Measurements from ENCODE around the gene PDE4D. TPM values are rescaled to one million over a fixed set of nuclear protein-coding genes. Genes with fewer than 3 reads are reported as not detected.

The PDE4D gene
- total RNA-seq, 1 experiment from 2014 or later: 6.5 TPM

DNA sequence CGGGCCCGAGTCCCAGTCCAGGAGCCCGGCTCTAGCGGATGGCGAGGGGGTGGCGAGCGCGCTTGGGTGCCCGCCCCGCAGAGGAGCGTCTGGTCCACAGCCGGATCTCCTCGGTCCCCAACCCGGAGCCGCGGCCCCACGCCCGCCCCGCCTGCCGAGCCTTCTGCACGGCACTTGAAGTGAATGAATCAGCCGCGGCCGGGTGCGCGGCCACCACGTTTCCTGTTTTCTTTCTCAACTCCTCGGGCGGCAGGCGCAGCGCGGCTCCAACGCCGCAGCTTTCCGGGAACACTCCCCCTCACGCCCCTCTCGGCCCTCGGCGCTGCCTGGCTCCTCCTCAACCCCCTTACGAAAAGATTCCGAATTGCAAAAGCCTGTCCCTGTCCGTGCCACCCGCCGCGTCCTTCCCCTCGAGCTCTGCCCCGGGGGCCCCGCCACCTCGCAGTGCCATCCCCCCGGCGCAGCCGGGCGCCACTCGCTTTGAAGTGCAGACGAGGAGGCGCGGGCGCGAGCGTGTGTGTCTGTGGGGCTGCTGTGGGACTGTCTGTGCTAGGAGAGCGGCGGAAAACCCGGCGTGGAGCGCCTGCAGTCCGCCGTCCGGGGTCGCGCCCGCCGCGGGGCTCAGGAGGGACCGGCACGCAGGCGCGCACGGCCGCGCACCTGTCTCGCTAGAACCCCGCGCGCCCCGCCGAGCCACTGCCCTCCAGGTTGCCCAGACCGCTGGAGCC is 854.1 kb downstream of the PDE4D start:
- intact Hi-C loops (cut with micrococcal nuclease; ENCODE audit: unreplicated experiment): loop anchor here (2.0 kb wide), 1 partner anchor 87 kb away; no protein-coding TSS in a partner anchor
- POLR2A ChIA-PET (ENCODE audit: low non-redundant PET): no interaction called here
- peak overlapping the region; percentile 65 for H3K27ac ChIP-seq (ENCODE audit: low read depth, low read length, poor library complexity, severe bottlenecking)

DNA sequence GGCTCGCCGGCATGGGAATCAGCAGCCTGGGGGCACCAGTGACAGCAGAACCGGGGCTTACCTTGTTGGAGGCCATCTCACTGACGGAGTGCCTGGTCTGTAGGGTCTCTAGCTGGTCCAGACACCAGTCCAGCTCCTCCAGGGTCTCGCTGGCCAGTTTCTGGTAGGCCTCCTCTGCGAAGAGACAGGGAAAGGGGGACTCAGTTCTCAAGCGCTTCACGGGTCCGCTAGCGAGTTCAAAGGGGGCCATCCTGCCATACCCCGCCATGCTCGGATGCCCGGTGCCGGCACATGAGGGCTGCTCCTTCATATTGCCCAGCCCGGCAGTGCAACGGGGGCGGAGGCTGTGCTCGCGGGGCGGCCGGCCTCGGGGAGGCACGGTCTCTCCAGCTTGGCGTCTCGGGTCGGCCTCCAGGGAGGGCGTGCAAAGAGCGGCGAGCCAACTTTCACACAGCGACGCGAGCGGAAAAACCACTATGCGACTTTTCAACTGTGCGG is 854.7 kb downstream of the PDE4D start:
- CTCF ChIA-PET: no interaction called here

More for the DNA sequence above, 854.1 kb downstream of the PDE4D start:
- Histone ChIP-seq H3K4me1 (ENCODE audit: insufficient read depth, low read length, poor library complexity, severe bottlenecking) (peaks cover 39% of the 10 kb centered on the region), H3K36me3 (ENCODE audit: insufficient read depth, low read length, poor library complexity, severe bottlenecking) (no peaks in the 10 kb centered on the region), H3K27me3 (replicated peaks; ENCODE audit: insufficient read depth, low read depth, low read length, poor library complexity) (no peaks in the 10 kb centered on the region), H3K9me3 (ENCODE audit: low read depth, low read length, poor library complexity, severe bottlenecking) (no peaks in the 10 kb centered on the region), H3K4me3 (ENCODE audit: low read depth, low read length, poor library complexity, severe bottlenecking) (peak overlapping the region; percentile 72)
- no peak for TF ChIP-seq EZH2 (IDR thresholded peaks at IDR 0.05; ENCODE audit: borderline replicate concordance, low read depth, low read length, poor library complexity, severe bottlenecking)
- TF ChIP-seq, protein P1, sequence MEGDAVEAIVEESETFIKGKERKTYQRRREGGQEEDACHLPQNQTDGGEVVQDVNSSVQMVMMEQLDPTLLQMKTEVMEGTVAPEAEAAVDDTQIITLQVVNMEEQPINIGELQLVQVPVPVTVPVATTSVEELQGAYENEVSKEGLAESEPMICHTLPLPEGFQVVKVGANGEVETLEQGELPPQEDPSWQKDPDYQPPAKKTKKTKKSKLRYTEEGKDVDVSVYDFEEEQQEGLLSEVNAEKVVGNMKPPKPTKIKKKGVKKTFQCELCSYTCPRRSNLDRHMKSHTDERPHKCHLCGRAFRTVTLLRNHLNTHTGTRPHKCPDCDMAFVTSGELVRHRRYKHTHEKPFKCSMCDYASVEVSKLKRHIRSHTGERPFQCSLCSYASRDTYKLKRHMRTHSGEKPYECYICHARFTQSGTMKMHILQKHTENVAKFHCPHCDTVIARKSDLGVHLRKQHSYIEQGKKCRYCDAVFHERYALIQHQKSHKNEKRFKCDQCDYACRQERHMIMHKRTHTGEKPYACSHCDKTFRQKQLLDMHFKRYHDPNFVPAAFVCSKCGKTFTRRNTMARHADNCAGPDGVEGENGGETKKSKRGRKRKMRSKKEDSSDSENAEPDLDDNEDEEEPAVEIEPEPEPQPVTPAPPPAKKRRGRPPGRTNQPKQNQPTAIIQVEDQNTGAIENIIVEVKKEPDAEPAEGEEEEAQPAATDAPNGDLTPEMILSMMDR (conservative IDR thresholded peaks at IDR 0.05; ENCODE audit: low read depth, low read length): no peak
- CTCF ChIA-PET: no interaction called here
- DNase-seq (ENCODE audit: low spot score): peak; percentile 83
- no TSS peak for BruUV-seq (replicated peaks)

DNA sequence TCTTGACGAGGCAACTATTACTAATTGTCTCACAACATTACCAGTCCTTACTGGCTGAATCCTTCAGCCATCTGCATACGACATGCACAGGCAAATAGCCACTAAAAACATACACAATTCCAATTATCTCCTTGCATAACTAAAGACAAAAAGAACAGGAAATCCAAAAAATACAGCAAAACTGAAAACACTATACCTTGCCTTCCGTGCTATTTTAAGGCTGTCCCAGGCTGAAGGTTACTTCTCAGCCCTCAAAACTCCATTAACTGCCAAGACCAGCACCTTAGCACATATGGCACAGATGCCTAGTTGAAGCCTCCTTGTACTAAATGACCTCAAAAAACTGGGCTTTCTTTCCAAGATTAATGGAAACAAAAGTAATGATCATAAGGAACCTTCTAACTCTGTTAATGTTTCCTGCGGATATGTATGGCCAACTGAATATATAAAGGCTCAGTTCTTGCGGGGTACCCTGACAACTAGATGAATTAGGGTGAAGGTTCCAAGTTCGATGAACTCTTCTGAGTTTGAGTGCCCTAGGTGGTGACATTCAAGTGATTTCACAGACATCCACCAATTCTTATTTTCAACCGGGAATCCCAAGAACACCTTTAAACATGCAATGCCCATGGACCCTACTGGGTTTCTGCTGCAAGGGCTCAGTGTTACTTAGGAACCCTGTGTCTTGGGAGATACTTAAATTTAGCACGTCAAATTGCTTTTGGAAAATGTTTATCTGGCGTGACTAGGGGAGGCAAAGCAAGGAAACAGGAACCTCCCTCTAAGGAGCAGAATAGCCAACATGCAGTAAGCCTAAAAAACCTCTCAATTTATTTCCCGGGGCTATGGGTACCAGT is 855.4 kb downstream of the PDE4D start:
- POLR2A ChIA-PET (ENCODE audit: low non-redundant PET): no interaction called here

More for the DNA sequence above, 854.7 kb downstream of the PDE4D start:
- H3K27ac ChIP-seq (ENCODE audit: low read depth, low read length, poor library complexity, severe bottlenecking): peak overlapping the region; percentile 65
- POLR2A ChIA-PET (ENCODE audit: low non-redundant PET): no interaction called here
- intact Hi-C loops (cut with micrococcal nuclease; ENCODE audit: unreplicated experiment): loop anchor here (2.0 kb wide), 1 partner anchor 88 kb away; no protein-coding TSS in a partner anchor
- DNase-seq (ENCODE audit: low spot score): peak; percentile 31
- no peak for TF ChIP-seq EZH2 (IDR thresholded peaks at IDR 0.05; ENCODE audit: borderline replicate concordance, low read depth, low read length, poor library complexity, severe bottlenecking)
- TF ChIP-seq, protein P1 (conservative IDR thresholded peaks at IDR 0.05; ENCODE audit: low read depth, low read length): no peak
- H3K36me3 ChIP-seq (ENCODE audit: insufficient read depth, low read length, poor library complexity, severe bottlenecking): no peaks in the 10 kb centered on the region
- H3K27me3 ChIP-seq (replicated peaks; ENCODE audit: insufficient read depth, low read depth, low read length, poor library complexity): no peaks in the 10 kb centered on the region
- BruUV-seq (replicated peaks): no TSS peak
- H3K4me3 ChIP-seq (ENCODE audit: low read depth, low read length, poor library complexity, severe bottlenecking): peak overlapping the region; percentile 72
- H3K9me3 ChIP-seq (ENCODE audit: low read depth, low read length, poor library complexity, severe bottlenecking): no peaks in the 10 kb centered on the region
- peaks cover 42% of the 10 kb centered on the region for H3K4me1 ChIP-seq (ENCODE audit: insufficient read depth, low read length, poor library complexity, severe bottlenecking)

More for the DNA sequence above, 855.4 kb downstream of the PDE4D start:
- intact Hi-C loops (cut with micrococcal nuclease; ENCODE audit: unreplicated experiment): loop anchor here (2.0 kb wide), 1 partner anchor 89 kb away; no protein-coding TSS in a partner anchor
- TF ChIP-seq, protein P1 (conservative IDR thresholded peaks at IDR 0.05; ENCODE audit: low read depth, low read length): no peak
- no peak for TF ChIP-seq EZH2 (IDR thresholded peaks at IDR 0.05; ENCODE audit: borderline replicate concordance, low read depth, low read length, poor library complexity, severe bottlenecking)
- CTCF ChIA-PET: no interaction called here
- Histone ChIP-seq H3K9me3 (ENCODE audit: low read depth, low read length, poor library complexity, severe bottlenecking) (no peaks in the 10 kb centered on the region), H3K4me3 (ENCODE audit: low read depth, low read length, poor library complexity, severe bottlenecking) (peak overlapping the region; percentile 72), H3K4me1 (ENCODE audit: insufficient read depth, low read length, poor library complexity, severe bottlenecking) (peaks cover 42% of the 10 kb centered on the region), H3K27ac (ENCODE audit: low read depth, low read length, poor library complexity, severe bottlenecking) (peak overlapping the region; percentile 65), H3K36me3 (ENCODE audit: insufficient read depth, low read length, poor library complexity, severe bottlenecking) (no peaks in the 10 kb centered on the region), H3K27me3 (replicated peaks; ENCODE audit: insufficient read depth, low read depth, low read length, poor library complexity) (no peaks in the 10 kb centered on the region)
- BruUV-seq (replicated peaks): no TSS peak
- no peak for DNase-seq (ENCODE audit: low spot score)
